ENCODE measurements around the gene FGF1. TPM values are rescaled to one million over a fixed set of nuclear protein-coding genes. Genes with fewer than 3 reads are reported as not detected.

FGF1 gene
- total and polyA plus RNA-seq, 2 of the 4 experiments (the other 2 are of a cell fraction) = 7.6 to 7.7 TPM

DNA sequence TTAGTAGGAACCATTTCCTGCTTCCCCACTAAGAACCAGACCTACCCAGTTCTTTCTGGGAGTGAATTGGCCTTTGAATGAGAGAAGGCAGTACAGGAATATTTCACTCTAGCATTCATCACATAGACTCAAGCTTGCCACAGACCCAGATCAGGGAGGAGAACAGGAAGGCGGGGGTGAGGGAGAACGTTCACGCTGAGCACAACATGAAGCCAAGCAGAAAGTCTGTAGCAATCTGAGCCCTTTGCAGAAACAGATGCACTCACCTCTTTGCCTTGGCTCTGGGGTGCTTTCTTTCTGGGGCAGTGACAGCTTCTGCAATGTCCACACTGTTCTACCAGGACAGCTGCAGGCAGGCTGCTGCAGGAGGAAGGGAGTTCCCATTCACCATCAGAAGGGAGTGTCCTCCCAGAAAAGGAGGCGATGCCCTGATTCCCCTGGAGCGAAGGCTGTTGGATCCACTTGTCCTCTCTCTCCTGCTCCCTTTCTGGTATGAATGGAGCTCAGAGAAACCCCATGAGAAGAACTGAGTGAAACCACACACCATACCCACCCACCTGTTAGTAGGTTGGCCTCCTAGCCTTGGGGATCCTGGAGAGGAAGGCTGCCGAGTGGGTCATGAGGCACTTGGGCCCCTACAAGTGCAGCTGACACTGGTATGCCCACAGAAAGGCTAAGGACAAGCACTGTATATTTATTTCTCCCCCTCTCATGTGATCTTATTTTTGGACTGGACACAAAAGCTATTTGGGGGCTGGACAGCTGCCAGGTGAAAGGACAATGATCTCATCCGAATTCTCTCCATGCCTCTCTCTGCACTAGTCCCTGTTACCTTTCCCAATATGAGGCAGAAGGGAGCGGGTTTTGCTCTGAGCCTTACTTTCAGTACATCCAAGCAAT is 11.7 kb upstream of the FGF1 start:
- H3K27ac ChIP-seq (ENCODE audit: insufficient read depth, low read length) = no peak overlapping the region
- H3K4ac ChIP-seq (ENCODE audit: low read depth, low read length) = peak overlapping the region; percentile 37
- no peaks in the 10 kb centered on the region for H3K27me3 ChIP-seq (ENCODE audit: control insufficient read depth, insufficient read depth, low read length)
- ATAC-seq (ENCODE audit: low read depth) = peak; percentile 40
- H3K9me3 ChIP-seq (ENCODE audit: control insufficient read depth, insufficient read depth, low read length) = no peaks in the 10 kb centered on the region
- peaks cover 5% of the 10 kb centered on the region; the same call in 1 of the 2 replicates for H3K9me1 ChIP-seq (ENCODE audit: insufficient read depth, low read length)
- TF ChIP-seq MXI1 (IDR thresholded peaks at IDR 0.05; ENCODE audit: borderline replicate concordance, low read depth, low read length) = no peak
- no peak for TF ChIP-seq CHD1 (IDR thresholded peaks at IDR 0.05; ENCODE audit: low read depth, low read length)
- no peak; the same call in 1 of the 2 replicates for TF ChIP-seq BHLHE40 (IDR thresholded peaks at IDR 0.05; ENCODE audit: low read depth, low read length)
- no peak for TF ChIP-seq MAFK (IDR thresholded peaks at IDR 0.05; ENCODE audit: low read depth, low read length)
- no peak for TF ChIP-seq SMC3 (IDR thresholded peaks at IDR 0.05; ENCODE audit: low read depth, low read length)
- no peak for TF ChIP-seq NFE2L2 (IDR thresholded peaks at IDR 0.05; ENCODE audit: low read depth, low read length)
- TF ChIP-seq RCOR1 (IDR thresholded peaks at IDR 0.05; ENCODE audit: insufficient replicate concordance, low read length) = no peak
- TF ChIP-seq USF2 (IDR thresholded peaks at IDR 0.05; ENCODE audit: low read depth, low read length) = no peak
- WGBS, 2 experiments (ENCODE audit: extremely low coverage in 2 of 2, insufficient read length in 1 of 2) = 50% methylated on average over 1 of the region's 8 CpGs; no CpG with 5 or more reads in 1 of the 2 experiments
- H2AK5ac ChIP-seq (ENCODE audit: low read depth, low read length) = peak overlapping the region; percentile 2; the same call in 1 of the 2 replicates
- no peak overlapping the region for H2BK5ac ChIP-seq (ENCODE audit: low read depth, low read length, poor library complexity, severe bottlenecking)
- H2AFZ ChIP-seq (replicated peaks; ENCODE audit: low read length, poor library complexity) = peak overlapping the region; percentile 71
- no peak overlapping the region for H3K18ac ChIP-seq (ENCODE audit: low read depth, low read length)
- ChIA-PET POLR2A (ENCODE audit: unreplicated experiment) (no interaction called here), CTCF (interaction anchor here (1.2 to 5.4 kb wide), 5 partner anchors 15 to 92 kb away, joined by 3 to 67 read pairs (median 5); no protein-coding TSS in a partner anchor)
- no peaks in the 10 kb centered on the region for H4K20me1 ChIP-seq (ENCODE audit: insufficient read depth, low read length)
- peak overlapping the region; percentile 63 for H3K14ac ChIP-seq (replicated peaks; ENCODE audit: low read depth, low read length)
- peaks cover 10% of the 10 kb centered on the region for H3K4me1 ChIP-seq (ENCODE audit: control insufficient read depth, insufficient read depth, low read length)
- in situ Hi-C loops (cut with MboI; ENCODE audit: low sequenced_read_pairs) = loop anchor here (5.0 to 10.0 kb wide), 3 partner anchors 40 to 553 kb away; no protein-coding TSS in a partner anchor
- no peak overlapping the region for H2BK20ac ChIP-seq (ENCODE audit: low read depth, low read length)
- no peak overlapping the region for H4K8ac ChIP-seq (ENCODE audit: low read depth in 2 of 2, low read length in 2 of 2)
- peak overlapping the region; percentile 30; the same call in 1 of the 3 replicates for H2BK15ac ChIP-seq (ENCODE audit: low read depth, low read length)
- H4K5ac ChIP-seq (ENCODE audit: low read depth, low read length) = no peak overlapping the region
- BruUV-seq (replicated peaks) = no TSS peak
- H2BK120ac ChIP-seq (ENCODE audit: low read depth, low read length) = 0 out of 2 replicates have a peak overlapping the region, but pooled peaks have one; percentile 4
- dilution Hi-C loops (cut with HindIII; ENCODE audit: low sequenced_read_pairs, unreplicated experiment) = no loop called here
- intact Hi-C loops (cut with micrococcal nuclease) = loop anchor here (5.0 to 10.0 kb wide), 2 partner anchors 375 to 683 kb away; partner anchors contain the start of gene GNPDA1
- no peak overlapping the region for H4K91ac ChIP-seq (ENCODE audit: insufficient read depth, low read depth, low read length)
- DNase-seq = peak; percentile 51
- no peaks in the 10 kb centered on the region for H3K36me3 ChIP-seq (ENCODE audit: control insufficient read depth, insufficient read depth, low read length)
- no peaks in the 10 kb centered on the region for H3K79me1 ChIP-seq (ENCODE audit: low read depth in 1 of 2, low read length in 2 of 2)
- H2AK9ac ChIP-seq (replicated peaks; ENCODE audit: low read depth, low read length, poor library complexity) = peak overlapping the region; percentile 33
- H3K4me3 ChIP-seq (ENCODE audit: insufficient read depth, low read depth, low read length) = no peak overlapping the region
- H3K9ac ChIP-seq (ENCODE audit: low read depth, low read length) = no peak overlapping the region
- H3K56ac ChIP-seq (ENCODE audit: extremely low read depth, insufficient read depth, low read length) = no peak overlapping the region
- peak overlapping the region; percentile 10; the same call in 1 of the 2 replicates for H3K4me2 ChIP-seq (ENCODE audit: low read depth, low read length)
- no peak overlapping the region; the same call in 1 of the 2 replicates for H3K23ac ChIP-seq (ENCODE audit: low read depth, low read length)
